Activated naive CD8-positive, alpha-beta T cell treated with anti-CD3 and anti-CD28 coated beads, Interleukin-2, amount 50 U/mL, for 16 hours (primary cell): Measurements from ENCODE around the gene BCL2L12.
"Not testable (repeated sequence)": the region's sequence is repeated elsewhere in the genome, so short reads cannot be mapped to it uniquely, and the experiment has no call there.

Experiments used
- DNase-seq: peaks from one replicate; pipeline ENCODE4 v3.0.0-alpha.2; 2020; ENCODE audit warnings: low read depth, low spot score

BCL2L12 gene

DNA sequence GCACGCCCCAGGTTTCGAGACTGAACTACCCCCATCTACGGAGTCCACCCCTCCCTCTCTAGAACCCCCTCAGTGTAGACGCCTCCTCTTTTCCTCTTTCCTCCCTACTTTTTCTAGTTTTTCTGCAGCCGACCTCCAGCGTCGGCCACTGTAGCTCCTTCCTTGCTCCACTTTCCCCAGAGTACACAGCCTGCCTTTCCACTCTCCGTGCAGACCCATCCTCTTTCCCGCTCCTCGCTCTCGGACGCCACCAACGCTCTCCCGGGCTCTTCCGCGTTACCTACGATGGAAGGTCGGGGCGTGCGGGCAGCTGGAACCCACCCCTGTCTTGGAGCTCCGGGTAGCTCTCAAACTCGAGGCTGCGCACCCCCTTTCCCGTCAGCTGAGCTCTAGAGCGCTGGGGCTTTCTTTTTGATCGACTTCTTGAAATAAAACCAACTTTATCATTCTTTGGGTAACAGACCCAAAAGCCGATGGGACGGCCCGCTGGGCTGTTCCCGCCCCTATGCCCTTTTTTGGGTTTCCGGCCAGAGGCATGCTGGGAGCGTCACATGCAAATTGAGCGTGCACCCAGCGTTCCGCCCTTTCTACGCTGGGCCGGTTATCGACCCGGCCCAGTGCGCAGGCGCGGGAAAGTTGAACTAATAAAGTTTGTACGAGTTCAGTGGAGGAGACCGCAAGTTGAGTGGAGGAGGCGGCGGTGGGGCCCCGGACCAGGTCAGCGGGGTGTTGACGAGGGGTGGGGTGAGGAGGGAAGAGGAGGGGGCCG, at the start of gene BCL2L12, which contains the start of gene IRF3:
Gene BCL2L12, plus strand, starts transcription at position 583 of the 769 bp plus-strand sequence. CDS start 760 bp downstream, outside the sequence.
Gene IRF3, minus strand, starts transcription at position 507 of the 769 bp plus-strand sequence. CDS start 1,019 bp downstream, outside the sequence.
- peak; percentile 97 for DNase-seq

GRCh38 chr19:49616532-49616931, 49.2 kb upstream of the BCL2L12 start:
- no peak for DNase-seq

DNA sequence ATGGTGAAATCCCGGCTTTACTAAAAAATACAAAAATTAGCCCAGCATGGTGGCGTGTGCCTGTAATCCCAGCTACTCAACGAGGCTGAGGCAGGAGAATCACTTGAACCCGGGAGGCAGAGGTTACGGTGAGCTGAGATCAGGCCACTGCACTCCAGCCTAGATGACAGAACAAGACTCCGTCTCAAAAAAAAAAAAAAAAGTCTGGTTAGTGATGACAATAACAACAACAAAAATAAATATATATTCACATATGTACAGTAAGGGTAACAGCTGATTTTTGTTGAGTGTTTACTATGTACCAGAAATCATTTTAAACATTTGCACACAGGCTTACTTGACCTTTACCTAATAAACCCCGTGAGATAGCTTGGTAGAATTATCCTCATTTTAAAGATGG, 48.8 kb upstream of the BCL2L12 start:
- no peak for DNase-seq

DNA sequence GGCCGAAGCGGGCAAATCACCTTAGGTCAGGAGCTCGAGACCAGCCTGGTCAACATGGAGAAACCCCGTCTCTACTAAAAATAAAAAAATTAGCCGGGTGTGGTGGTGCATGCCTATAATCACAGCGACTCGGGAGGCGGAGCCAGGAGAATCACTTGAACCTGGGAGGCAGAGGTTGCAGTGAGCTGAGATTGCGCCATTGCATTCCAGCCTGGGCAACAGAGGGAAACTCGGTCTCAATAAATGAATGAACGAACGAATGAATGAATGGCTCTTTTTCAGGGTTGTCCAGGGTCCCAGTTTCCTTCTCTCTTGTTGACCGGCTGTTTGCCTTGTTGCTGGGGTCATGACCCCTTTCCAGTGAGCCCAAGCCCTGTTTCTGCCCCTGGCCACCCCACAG, 47.9 kb upstream of the BCL2L12 start:
- DNase-seq = not testable (repeated sequence)

DNA sequence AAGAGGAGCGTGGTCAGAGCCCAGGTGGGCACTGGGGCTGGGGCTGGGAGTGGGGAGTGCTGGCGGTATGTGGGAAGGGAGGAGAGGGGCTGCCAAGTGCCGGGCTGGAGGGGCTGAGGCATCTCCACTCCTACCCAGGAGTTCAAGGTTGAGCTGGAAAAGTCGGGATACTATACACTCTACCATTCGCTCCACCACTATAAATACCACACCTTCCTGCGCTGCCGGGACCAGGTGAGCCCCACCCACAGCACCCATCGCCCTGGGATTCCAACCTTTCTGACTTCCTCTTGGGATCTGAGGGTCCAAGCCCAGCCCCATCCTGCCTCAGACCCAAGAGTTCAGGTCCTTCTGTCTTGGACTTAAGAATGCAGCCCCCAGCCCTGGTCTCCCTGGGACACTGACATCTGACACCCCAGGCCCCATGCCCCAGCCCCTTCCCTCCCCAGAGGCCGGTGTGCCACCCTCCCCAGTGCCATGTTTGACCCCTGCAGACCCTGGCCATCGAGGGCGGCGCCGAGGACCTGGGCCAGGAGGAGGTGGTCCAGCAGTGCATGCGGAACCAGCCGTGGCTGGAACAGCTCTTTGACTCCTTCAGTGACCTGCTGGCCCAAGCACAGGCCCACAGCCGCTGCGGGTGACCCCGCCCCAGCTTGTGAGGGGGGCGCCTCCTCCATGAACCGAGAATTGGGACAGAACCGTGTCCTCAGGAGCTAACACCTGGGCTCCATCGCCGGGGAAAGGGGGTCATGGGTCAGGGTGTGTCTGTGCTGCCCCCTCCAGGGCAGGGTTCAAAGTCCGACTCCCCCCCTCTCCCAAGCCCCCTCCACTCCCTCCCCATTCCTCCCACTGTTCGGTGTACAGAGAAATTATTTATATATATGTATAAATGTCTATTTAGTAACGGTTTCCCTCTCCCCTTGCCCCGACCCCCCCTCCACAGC, 40.5 kb upstream of the BCL2L12 start:
- no peak for DNase-seq

DNA sequence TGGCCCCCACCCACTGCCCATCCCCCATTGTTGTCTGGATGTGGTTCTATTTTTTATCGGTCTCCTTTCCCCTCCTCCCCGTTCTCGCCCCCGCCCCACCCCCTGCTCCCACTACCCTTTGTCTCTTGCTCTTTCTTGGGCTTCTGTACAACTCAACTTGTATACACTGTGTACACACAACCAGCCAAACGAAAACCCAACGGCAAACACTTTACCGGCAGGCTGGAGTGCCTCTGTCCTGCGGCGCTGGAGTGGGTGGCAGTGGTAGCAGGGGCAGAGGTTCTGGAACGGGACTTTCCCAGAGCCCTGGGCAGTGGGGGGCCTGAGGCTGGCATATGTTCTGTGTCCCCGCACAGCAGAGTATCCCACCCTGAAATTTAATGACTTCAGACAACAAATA, 39.5 kb upstream of the BCL2L12 start:
- no peak for DNase-seq

DNA sequence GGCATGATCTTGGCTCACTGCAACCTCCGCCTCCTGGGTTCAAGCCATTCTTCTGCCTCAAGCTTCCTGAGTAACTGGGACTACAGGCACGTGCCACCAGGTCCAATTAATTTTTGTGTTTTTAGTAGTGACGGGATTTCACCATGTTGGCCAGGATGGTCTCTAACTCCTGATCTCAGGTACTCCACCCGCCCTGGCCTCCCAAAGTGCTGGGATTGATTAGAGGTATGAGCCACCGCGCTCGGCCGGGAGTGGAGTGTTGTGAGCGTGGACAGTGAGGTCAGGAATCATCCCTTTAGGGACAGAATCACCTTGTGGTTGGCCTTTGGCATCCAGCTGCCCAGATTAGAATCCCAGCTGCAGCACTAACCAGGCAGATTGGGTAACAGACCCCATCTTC, 36.1 kb upstream of the BCL2L12 start:
- no peak for DNase-seq

- no peak for DNase-seq
Measured at GRCh38 chr19:49631014-49631588, 34.6 kb upstream of the BCL2L12 start.

- no peak for DNase-seq
Measured at GRCh38 chr19:49631610-49632192, 34.0 kb upstream of the BCL2L12 start.

- DNase-seq = no peak
Measured at GRCh38 chr19:49632576-49632975, 33.2 kb upstream of the BCL2L12 start.

- not testable (repeated sequence) for DNase-seq
Measured at GRCh38 chr19:49633273-49633672, 32.5 kb upstream of the BCL2L12 start.

GRCh38 chr19:49635530-49636232, 30.1 kb upstream of the BCL2L12 start:
- no peak for DNase-seq

- DNase-seq = no peak
Measured at GRCh38 chr19:49636233-49636932, 29.4 kb upstream of the BCL2L12 start.

GRCh38 chr19:49637821-49638738, 27.7 kb upstream of the BCL2L12 start:
- DNase-seq = no peak

DNA sequence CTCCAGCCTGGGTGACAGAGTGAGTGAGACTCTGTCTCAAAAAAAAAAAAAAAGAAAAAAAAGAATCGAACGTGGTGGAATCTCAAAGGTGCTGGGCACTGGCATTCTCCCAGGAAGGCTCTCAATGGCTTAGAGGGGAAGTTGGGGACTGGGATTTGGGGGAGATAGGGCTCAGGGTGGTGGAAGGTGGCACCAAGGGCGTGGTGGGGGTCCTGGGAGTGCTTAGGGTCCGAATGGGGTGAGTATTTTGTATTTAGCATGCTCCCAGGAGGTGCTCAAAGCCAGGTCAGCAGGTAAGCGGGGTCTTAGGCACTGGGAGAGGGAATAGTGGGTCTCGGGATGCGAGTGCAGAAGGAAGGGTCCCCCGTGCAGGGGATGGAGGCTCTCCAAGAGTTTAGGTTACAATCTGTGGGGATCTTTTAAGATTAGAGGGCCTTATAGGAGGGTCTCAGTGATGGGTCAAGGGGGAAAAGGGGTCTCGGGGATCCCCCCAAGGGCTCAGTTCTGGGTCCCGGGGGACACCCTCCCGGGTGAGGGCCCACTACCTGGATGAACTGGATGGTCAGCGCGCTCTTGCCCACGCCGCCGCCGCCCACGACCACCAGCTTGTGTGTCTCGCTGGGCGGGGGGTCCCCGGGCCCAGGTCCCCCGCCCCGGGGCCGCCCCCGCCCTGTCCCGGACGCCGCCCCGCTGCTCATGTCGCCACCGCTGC, 26.2 kb upstream of the BCL2L12 start:
- no peak for DNase-seq

DNA sequence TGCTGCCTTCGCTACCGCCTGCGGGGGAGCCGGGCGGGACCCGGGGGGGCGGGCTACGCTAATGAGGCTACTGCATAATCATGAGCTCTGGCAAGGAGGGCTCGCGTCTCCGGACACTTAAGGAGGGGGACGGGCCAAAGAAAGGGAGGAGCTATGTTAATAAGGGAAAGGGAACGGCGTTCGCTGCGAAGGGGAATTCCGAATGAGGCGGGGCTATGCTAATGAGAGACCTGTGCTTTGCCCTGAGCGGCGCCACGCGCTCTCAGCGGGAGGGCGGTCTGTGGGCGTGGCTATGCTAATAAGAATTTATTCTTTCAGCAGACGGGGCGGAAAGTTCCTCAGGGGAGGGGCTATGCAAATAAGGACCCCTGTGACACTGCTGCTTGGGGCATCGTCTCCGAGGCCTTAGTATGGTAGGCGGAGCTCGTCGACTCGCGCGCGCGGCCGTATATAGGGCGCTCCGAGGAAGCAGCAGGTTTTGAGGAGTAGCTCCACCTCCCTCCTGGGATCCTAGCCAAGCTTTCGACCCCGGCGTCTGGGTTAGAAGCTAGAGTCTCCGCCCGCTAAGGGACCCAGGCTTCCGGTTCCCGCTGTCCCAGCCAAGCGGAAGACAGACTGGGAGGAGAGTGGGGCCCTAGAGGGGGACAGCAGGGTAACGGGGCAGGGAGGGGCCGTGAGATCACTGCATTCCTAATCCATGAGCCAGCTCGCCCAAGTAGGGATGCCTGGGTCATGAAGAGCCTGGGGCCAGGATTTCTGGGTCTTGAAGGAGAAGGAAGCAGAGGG, 25.4 kb upstream of the BCL2L12 start, which contains the start of gene RRAS:
Gene RRAS, minus strand, starts transcription at position 31 of the 786 bp plus-strand sequence. CDS start 45 bp downstream, outside the sequence.
- peak; percentile 100 for DNase-seq

GRCh38 chr19:49641688-49642491, 23.8 kb upstream of the BCL2L12 start, which contains the start of gene SCAF1:
SCAF1 (plus strand) TSS chr19:49642209; CDS start chr19:49645027, 2,818 bp downstream.
- DNase-seq = peak; percentile 97
